ENCODE data around the gene INTS6.

The INTS6 gene

DNA sequence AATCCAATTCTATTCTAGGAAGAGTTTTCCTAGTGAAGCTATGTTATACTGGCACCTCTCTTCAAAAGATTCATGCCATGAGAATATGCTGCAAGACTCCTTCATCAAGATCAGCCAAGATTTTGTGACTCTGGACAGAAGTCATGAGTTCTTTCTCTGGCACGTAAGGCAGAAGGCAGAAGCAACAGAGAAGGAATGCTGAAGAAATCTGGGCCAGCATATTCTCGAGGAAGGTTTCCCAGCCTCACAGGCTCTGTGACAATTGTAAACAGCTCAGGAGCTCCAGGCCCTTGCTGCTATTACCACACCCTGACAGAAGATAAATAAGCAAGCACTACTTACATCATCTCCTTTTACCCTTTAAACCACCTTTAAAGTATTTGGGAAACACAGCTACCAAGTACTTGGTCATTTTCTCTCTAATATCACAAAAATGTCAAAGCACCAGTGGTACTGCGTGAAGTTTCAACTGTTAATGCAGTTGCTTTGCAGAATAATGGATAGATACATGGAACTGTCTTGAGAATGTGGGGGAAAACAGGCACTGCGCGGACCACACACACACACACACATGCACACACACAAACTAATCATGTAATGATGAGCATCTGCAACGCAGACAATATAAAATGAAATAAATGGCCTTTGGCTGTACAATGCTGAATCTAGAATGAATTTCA is 55.4 kb downstream of the INTS6 start:
- DNase-seq: peak; percentile 18

DNA sequence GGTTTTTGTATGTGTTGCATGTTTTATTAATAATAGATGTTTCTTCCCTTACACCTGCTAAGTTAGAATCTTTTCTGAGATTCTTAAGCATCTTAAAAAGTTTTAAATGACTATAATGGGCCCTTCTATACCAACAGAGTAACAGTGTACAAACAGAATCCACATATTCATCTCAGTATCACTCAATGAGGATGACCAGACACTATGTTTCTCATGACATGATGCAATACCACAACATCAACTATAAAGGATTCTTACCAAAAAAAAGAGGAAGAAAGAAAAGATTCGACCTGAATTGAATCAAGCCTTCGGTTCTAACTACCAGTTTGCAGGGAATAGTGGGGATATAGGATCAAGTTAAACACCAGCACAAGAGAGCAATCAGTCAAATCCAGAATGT is 56.5 kb downstream of the INTS6 start:
- no peak for DNase-seq

DNA sequence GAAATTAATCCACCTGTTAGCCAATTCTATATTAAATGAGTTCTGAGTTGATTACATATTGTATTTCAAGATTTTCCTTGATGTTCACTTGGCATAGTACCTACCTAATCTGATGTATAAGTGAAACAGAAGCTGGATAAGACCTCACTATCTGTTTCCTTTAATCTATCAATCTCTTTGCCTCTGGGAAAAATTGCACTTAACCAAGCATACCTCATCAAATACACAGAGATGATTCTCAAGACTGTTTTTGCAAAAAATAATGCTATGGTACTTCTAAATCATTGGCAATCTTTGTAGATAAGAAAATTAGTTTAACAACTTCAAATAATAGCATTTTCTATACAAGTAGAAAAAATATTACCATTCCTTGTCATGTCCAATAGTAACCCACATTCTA is 58.1 kb downstream of the INTS6 start:
- DNase-seq: no peak

DNA sequence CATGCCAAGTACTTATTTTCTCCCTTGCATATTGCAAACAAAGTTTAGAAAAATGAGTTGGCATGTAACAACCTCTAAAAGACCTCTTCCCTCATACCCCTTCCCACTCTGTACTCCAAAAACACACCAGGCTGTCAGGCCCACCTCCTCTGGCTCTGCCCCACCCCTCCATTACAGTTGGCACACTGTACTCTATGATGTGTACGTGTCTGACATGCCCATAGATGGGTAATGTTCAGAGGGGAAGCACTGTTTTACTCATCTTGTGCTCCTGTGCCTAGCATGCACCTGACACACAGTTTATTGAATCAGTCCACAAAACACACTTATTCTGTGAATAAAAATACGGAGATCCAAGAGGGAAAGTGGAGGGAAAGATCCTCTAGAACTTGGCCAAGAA is 67.7 kb downstream of the INTS6 start:
- no peak for DNase-seq

DNA sequence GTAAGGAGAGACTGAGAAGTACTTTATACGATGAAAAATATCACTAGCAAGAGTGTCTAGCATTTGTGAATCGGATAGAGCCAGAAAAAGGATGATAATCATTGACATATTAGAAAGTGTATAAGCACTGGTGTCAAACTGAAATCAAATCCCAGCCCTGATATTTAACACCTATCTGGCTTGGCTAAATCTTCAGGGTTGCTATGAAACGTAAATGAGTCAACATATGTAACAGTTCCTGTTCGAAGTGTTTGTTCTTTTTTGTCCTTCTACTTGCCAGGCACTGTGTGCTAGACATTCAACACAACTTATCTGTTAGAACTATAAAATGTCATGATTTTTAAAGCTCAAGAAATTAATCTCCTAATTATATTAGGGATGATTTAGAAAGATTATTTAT is 72.6 kb downstream of the INTS6 start:
- DNase-seq: peak; percentile 24

DNA sequence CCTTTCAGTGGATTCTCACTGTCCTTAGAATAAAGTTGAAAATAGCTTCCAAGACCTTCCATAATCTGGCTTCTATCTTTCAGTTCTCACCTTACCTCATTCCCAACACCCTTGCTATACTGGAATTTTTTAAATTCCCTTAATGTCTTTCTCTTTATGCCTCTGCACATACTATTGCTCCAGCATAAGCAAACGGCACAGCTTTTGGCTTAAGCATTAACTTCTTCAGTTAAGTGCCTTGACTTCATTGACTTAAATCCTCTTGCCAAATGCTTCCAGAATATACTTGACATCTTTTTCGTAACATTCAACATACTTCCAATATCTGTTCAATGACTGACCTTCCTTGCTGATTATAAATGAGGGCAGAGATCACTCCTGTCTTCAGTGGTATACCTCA is 79.4 kb downstream of the INTS6 start:
- peak; percentile 64 for DNase-seq

DNA sequence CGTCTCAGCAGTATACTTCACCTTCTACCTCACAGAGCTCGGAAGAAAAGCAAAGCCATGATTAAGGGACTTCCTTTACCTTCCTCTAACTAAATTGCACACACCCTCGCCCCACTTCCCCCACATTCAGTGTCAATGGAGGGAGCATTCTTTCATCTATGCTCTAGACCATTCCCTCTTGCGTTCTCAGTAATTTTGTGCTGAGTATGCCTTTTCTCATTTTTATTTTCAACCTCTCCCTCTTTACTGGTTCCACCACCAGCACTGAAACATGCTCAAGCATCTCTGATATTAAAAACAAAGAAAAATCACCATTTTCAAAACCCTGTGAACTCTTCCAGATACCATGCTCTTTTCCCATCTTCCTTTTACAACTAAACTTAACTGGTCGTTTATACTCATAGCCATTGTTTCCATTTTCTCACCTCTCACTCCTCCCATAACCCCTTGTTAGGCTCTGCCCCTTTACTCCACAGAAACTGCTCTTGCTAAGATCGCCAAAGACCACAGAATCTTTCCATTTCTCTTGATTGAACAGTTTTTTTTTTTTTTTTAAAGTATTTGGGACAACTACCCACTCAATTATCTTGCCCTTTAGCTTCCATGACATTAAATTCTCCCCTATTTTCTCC is 81.0 kb downstream of the INTS6 start:
- no peak for DNase-seq

DNA sequence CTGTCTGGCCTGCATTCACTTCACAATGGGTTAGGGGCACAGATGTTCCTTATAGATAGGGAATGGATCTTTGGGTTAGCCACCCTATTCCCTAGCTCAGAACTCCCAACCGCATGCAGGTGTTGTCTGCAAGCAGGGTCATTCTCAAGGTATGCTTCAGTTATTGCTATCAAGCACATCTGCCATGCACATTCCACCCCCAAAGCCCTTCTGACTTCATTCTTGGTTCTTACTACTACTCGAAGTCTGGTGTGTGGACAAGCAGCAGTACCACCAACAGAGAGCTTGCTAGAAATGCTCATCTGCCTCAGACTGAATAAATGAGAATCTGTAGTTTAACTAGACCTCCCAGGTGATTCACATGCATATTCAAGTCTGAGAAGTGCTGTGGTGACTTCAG is 82.0 kb downstream of the INTS6 start:
- DNase-seq: no peak

DNA sequence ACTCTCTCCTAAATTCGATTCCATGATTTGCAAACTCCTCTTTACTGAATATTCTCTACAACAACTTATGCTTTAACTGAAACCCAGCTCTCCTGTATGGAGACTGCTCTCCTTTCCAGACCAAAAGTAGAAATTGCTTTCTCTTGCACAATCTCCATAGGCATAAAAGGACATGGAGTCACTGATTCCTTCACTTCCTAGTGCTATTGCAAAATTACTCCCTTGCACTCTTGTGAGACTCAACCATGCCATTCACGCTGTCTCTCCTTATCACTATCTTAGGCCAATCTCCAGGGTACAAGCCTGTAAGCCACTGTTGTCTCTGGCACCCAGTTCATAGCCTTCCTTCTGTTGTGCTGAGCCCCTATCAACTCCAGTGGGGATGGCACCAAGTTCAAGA is 82.7 kb downstream of the INTS6 start:
- DNase-seq: no peak

DNA sequence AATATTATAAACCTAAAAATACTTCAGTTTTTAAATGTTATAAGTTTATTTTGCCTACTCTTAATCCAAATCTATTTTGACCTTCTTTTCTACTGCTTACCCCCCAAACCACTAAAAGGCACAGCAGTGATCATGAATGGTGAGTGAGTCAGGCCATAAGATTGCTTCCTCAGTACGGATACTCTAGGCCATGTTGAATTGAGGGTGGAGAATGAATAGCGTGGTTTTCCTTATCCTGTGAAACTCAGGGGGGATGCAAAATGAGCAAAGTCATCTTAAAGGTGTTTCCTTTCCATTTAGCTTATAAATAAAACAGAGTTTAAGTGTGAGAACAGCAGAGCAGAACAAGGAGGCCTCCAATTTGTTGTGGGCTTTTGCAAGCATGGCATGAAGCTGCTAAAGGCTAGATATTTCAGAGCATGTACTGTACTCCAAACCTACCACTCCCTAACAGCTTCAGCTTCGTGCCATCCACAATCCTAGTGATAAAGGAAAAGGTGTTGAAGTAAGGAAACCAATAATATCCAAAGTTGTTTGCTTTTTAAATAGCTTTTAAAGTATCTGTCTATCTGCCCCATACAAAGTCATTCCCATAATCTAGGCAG is 88.3 kb downstream of the INTS6 start:
- no peak for DNase-seq

DNA sequence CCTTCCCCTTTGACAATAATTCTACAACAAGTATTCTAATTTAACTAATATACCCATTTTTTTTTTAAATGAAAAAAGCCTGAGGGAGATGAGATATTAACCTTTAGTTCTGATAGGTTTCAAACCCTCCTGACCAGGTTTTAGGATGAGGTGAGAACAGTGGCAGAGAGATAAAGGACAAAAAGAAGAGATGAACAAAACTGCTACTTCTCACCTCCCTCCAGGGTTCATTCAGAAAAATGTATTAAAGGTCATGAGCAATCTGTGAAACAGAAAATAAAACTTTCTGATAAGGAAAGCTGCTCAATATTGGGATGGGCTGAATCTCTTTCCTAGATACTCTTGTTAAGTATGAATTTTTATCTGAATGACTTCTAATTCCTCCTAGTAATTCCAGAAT is 89.2 kb downstream of the INTS6 start:
- DNase-seq: no peak

DNA sequence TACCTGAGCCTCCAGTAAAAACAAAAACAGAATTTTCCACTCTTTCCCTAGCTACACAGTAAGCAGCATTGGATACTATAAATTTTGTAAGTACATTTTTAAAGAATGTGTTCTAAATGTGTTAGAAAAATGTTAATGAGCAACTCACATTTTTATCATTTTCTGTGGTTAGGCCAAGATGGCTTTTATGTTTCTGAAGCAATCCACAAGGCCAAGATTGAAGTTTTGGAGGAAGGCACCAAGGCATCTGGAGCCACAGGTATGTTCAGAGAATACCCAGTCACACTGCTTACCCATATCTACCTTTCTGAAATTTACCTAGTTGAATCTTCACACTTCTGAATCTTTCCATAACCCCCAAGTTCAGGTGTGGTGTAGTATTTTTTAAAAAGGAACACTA is 91.7 kb downstream of the INTS6 start:
- DNase-seq: no peak

DNA sequence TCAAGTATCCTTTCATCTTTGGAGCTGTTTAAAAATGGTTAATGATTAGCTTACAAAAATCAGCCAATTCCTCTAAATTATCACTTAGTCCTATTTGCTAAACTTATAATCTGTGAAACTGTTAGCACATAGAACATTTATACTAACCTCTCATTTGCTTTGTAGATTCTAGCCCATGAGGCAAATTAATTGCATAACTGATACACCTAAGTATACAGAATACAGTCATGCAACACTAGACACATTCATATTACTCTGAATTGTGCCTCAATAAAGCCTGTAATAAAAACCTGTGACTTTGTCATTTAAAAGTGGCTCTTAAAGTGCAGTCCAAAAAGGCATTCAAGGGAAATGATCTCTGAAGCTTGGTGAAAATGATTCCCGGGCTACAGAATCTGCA is 92.3 kb downstream of the INTS6 start:
- no peak for DNase-seq

DNA sequence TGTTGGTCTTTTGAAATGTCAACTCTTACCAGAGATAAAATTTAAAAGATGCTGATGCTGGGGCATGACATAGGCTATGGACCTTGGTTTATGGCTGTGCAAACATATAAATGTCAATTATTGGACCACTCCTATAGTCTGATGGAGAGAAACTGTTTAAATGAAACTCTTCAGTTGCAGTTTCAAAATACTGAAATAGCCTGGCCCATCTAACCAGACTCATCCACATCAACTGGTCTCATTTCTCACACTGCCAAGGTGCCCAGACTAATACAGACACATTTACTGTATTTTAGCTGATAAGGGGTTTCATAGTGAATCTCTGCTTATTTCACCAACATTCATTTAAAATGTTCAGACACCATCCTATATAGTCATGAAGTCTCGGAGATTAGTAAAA is 93.5 kb downstream of the INTS6 start:
- no peak for DNase-seq

DNA sequence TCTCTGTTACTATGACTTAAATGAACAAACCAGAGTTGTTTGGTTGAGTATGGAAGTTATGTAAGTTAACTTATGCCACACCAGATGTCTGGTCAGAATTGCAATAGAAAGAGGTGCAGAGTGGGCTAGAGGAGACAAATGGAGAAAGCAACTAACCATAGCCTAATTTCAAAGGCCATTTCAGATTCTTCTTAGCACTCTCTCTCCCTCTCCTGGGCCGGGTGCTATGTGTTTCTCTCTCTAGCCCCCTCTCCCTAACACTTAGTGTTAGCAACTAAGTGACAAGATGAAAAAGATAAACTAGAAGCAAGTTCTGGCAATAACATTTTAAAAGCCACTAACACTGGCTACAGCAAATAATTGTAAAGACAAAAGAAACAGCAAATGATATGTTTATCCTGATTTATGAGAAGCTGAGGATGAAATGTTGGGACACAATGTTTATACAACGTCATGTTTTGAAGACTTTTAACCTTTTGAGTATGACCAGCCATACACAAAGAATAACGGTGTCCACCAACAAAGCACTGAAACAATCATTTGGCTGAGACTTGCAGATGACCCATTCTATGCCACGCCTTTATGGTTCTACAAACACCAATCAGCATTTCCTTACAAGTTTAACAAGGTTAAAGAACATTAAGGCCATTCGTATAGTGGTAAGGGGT is 94.8 kb downstream of the INTS6 start:
- no peak for DNase-seq

DNA sequence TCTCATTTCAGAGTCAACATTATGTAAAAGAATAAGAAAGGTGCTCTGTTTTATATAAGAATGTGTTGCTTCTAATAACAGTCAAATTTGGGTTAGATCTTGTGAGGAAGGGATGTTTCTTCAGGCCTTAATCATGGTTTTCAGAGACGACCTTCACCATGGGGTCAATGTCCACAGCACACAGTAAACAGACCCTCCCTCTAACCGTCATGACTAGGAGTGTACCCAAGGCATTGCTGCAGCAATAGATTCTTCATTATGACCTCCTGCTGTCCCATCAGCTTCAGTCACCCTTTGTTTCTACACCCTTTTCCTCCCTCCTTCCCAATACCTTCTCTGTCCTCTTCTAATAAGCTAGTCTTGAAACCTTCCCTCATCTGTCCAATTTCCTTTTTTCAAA is 97.6 kb downstream of the INTS6 start:
- no peak for DNase-seq

DNA sequence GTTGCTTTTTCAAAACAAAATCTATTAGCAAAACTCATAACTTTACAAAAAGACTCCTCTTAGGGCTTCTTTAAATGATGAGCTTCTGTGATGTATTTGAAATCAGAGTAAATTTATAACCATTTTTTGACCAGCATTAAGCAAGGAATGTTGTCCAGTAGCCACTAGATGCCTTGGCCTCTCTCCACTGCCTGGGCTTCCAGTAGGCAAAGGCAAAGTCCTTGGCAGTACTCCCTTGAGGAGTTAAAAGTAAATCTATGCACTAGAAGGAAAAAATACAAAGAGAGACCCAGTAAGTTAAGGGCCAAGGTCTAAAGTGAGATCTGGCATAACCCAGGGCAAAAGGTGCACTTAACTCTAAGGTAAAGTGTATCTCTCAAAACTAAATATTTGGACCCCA is 103.8 kb downstream of the INTS6 start:
- DNase-seq: no peak

DNA sequence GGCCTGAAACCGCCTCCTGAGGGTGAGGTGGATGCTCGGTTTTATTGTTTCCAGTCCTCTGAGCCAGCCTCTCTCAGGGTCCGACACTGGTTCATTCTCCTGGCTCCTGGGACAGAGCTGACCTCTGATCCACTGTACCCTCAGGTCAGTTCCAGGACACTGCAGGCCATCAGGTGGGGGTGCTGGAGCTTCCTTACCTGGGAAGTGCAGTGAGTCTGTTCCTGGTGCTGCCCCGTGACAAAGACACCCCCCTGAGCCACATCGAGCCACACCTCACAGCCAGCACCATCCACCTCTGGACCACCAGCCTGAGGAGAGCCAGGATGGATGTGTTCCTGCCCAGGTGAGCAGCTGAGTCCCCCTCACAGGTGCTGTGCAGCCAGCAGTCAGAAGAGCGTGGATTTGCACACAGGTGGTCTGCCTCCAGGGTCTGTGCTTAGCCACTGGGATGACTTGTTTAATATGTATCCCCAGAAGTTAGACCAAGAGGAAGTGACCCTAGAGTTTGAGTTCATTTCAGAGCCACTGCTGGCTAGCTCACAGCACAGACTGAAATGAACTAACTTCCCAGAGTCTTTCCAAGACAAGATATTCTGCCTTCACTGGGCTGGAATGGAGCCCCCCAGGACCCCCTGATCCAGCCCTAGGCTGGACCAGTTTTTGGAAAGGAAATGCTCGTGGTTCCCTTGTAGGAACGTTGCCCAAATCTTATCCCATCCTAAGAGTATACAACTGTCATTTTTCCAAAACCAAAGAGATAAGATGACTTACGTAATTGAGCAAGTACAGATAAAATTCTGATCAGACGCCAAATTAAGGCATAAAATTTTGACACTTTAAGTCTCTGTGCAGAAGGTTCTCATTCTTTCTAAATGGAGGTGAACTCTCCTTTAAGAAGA is 104.5 kb downstream of the INTS6 start:
- no peak for DNase-seq

DNA sequence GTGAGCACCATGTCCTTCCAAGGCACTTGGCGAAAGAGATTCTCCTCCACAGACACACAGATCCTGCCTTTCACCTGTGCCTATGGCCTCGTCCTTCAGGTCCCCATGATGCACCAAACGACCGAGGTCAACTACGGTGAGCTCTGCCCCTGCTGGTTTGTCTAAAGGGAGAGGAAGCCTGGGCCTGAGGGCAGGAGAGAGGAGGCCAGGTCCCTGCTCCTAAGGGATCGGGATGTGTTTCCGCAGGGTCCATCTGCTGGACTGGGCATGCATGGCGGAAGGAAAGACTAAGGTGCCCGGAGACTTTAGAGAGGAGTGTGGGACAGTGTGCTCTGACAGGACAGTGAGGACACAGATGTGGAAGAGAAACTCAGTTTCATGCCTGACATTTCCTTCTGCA is 105.7 kb downstream of the INTS6 start:
- DNase-seq: no peak

DNA sequence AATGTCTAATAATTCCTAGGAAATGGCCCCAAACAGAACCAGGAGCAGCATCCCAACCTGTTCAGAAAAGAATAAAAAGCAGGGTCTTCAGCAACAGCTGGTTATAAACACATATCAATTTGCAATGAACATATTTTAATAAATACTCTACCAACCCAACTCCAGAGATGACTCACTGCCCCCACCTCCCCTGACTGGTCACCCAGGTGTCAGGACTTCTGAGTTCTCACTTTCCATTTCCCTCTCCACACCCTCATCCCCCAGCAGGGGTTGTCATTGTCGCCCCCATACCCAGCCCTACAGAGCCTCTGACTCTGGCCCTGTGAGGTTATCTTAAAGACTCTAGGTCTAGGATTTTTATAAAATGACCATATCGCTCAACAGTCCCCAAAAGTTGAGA is 106.4 kb downstream of the INTS6 start:
- DNase-seq: no peak

DNA sequence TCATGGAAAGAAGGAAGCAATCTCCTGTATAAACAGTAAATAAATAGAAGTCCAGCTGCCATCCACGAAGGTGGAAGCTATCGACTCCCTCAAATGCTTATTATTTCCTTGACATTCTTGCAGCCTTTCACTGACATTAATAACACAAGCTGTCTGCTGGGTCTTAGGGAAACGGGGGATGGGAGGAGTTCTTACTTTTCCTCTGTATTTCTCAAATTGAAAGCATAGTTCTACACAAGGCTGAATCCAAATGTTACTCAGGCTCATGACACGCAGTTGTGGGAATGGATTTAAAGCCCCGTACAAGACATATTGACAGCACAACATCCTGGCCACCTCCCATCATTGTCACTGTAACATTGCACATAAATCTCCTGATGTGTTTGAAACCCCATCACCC is 109.4 kb downstream of the INTS6 start:
- DNase-seq: no peak

DNA sequence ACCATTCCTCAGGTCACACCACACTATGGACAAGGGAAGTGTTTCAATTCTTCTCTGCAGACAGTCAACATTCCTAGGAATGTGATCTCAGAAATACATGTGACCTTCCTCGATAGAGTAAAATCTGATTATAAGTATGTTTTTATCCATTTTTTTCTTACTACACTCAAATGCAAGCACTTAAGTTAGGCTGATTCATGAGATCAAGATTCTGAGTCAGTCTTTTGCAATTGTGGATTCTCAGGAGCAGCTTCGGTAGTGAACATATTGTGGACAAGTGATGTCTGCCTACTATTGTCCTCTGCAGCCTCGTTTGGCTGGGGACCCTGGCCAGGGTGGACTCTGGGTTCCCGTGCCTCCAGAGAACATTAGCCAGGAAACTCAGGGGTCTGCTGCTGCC is 110.1 kb downstream of the INTS6 start:
- DNase-seq: no peak

DNA sequence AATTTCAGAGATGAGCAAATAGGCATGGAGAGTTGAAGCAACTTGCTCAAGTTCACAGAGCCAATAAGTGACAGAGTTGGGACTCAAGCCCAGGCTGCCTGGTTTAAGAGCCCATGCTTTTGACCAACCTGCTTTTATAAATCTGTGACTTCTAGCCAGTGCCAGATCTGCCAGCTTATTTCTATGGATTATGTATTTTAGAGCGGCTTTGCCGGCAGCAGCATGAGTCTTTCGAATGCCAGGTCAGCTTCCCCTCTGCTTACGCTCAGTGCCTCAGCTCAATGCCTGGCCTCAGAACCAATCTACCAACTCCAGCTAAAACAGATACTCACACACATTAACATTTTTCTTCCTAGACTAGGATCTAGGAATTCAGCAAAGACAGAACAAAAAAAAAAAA is 111.0 kb downstream of the INTS6 start:
- no peak for DNase-seq
